Stimulated activated effector memory CD8-positive, alpha-beta T cell treated with anti-CD3 and anti-CD28 coated beads, Interleukin-12 subunit alpha, Interleukin-12 subunit beta, amount 100 ng/mL, for 72 hours (primary cell): ENCODE results near the gene RGS14.

Experiments used
- ATAC-seq: fragments of 150-1000 bp; cut with Tn5 transposase; 2 replicates; pipeline ENCODE4 v1.10.0; 2021
- DNase-seq, 2 donors: peaks; one replicate each; pipeline ENCODE4 v3.0.0; 2021 to 2022; ENCODE audit warnings: low spot score in 2 of 2
- H3K27ac Mint-ChIP-seq: one replicate; pipeline ENCODE4 v1.8.0; 2022; ENCODE audit warnings: mild to moderate bottlenecking, mixed read lengths
- H3K36me3 Mint-ChIP-seq: one replicate; pipeline ENCODE4 v1.8.0; 2022; ENCODE audit warnings: mild to moderate bottlenecking, mixed read lengths
- H3K4me1 Mint-ChIP-seq: one replicate; pipeline ENCODE4 v1.8.0; 2022; ENCODE audit warnings: mixed read lengths
- H3K4me3 Mint-ChIP-seq: one replicate; pipeline ENCODE4 v1.8.0; 2022; ENCODE audit warnings: mild to moderate bottlenecking, mixed read lengths
- H3K9me3 Mint-ChIP-seq: one replicate; pipeline ENCODE4 v1.8.0; 2022; ENCODE audit warnings: mixed read lengths

RGS14 gene, protein sequence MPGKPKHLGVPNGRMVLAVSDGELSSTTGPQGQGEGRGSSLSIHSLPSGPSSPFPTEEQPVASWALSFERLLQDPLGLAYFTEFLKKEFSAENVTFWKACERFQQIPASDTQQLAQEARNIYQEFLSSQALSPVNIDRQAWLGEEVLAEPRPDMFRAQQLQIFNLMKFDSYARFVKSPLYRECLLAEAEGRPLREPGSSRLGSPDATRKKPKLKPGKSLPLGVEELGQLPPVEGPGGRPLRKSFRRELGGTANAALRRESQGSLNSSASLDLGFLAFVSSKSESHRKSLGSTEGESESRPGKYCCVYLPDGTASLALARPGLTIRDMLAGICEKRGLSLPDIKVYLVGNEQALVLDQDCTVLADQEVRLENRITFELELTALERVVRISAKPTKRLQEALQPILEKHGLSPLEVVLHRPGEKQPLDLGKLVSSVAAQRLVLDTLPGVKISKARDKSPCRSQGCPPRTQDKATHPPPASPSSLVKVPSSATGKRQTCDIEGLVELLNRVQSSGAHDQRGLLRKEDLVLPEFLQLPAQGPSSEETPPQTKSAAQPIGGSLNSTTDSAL

DNA sequence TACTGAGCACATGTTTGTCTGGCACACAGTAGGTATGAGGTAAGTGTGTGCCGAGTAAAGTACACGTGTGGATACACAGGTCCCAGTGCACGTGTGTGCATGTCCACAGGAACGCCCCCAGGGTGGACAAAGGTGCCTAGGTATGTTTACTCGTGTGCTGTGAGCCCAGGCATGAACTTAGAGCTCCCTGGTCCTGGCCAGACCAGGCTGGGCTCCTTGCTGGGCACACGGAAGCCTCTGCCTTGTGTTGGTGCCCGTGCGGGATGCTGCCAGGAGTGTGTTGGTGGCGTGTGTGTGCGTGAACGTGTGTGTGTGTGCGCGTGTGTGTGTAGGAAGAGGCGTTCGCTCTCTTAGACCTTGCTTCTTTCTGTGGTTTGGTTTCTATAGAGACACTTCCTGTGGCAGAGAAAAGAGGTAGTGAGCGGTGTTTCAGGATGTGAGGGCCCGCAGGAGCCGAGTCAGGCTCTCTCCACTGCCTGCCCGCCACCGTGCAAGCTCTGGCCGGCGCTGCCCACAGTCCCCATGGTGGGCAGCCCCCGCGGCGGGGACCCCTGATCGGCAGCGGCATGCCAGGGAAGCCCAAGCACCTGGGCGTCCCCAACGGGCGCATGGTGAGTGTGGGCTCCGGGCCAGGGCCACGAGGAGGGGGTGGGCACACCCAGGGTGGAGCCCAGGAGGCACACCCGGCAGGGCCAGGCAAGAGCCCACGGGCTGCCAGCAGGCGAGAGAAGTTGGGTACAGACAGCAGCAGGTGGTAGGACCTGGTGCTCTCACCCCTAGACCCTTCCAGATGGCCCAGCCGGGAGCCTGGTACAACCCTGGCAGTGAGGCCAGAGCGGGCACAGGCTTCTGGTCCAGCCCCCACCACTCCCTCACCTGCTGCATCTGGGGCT lies at the start of gene RGS14:
Gene RGS14 (plus strand): TSS at position 466 of the 893 bp plus-strand sequence. CDS start 101 bp downstream, at position 567.
- DNase-seq = peak; percentile 50 to 81
- H3K36me3 Mint-ChIP-seq = peaks cover 25% of the 10 kb centered on the region

DNA sequence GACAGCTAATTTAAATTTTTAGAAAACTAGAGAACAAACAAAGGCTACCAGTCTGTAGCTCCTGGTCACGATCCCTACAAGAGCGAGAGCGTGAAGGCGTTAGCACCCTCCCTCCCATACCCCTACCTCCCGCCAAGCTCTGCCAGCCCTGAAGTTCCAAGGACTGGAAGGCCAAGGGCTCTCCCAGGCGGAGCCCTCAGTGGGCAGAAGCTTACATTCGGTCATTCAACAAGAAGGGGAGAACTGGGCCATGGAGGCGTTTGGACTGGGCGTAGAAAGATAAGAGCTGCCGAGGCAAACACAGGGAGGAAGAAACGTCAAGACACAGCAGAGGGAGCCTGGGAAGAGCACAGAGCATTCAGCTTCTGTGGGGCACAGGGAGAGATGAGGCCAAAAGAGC lies 49.0 kb upstream of the RGS14 start:
- no peak for DNase-seq
- no peak for ATAC-seq
- Mint-ChIP-seq H3K4me3 (peak overlapping the region; percentile 11), H3K27ac (peak overlapping the region; percentile 73), H3K4me1 (peaks cover 71% of the 10 kb centered on the region), H3K9me3 (no peaks in the 10 kb centered on the region), H3K36me3 (peaks cover 43% of the 10 kb centered on the region)

More for the DNA sequence above, at the start of gene RGS14:
- H3K27ac Mint-ChIP-seq = peak within 1 kb of the TSS; percentile 83
- no peaks in the 10 kb centered on the region for H3K9me3 Mint-ChIP-seq
- peak; percentile 95 for ATAC-seq
- peak within 1 kb of the TSS; percentile 90 for H3K4me3 Mint-ChIP-seq
- H3K4me1 Mint-ChIP-seq = peaks cover 82% of the 10 kb centered on the region

DNA sequence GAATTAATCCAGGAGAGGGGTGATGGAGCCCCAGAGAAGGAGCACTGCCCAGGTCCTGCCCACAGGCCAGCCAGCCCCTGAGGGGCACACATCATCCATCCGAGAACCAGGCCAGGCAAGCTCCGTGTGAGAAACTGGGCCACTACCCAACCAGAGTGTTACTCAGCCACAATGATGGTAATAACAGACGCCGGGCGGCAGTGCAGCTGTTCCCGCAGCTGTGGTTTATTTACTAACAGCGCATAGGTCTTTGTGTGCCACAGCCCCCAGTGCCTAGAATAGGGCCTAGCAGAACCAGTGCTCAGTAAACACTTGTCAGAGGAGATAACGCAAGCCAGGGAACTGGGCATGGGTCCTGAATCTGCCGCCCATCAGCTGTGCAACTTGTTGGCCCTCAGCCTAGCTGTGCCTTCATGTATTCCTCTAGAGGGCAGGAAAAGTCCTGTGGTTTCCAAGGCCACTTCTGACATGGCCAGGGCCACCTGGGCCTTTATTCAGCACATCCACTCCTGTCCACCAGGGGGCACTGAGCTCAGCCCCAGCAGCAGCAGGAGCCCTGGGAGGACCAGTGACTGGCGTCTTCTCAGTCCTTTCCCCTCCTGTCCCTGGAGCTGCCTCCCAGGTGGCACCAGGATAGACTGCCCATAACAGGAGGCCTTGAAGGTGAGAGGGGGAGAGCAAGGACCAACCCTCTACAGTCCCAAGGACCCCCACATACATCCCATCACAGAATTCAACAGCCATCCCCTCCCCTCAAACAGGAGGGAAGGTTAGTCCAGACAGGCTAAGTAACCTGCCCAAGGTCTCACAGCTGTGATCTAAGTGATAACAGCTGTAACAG lies 48.2 kb upstream of the RGS14 start:
- Mint-ChIP-seq H3K9me3 (no peaks in the 10 kb centered on the region), H3K4me3 (peak overlapping the region; percentile 41), H3K4me1 (peaks cover 66% of the 10 kb centered on the region), H3K36me3 (peaks cover 34% of the 10 kb centered on the region), H3K27ac (peak overlapping the region; percentile 73)
- DNase-seq = peak; percentile 58 to 88
- ATAC-seq = peak; percentile 36

DNA sequence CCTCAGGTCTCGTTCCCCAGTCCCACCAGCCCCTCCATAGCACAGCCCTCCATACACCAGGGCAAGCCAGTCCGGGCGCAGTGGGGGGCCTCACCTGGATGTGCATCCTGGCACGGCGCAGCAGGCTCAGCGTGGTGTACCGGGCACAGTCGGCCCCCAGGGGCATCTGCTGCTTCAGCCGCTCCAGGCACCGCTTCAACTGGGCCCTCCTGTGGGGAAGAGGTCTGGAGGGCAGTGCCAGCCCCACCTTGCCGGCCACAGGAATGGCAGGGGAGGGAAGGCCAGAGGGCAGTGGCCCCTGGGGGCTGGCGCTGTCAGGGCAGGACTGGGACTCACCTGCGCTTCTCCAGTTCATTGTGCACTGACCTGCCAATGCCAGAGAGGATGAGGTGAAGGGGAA lies 47.4 kb upstream of the RGS14 start:
- Mint-ChIP-seq H3K27ac (peak overlapping the region; percentile 57), H3K36me3 (peaks cover 27% of the 10 kb centered on the region), H3K4me1 (peaks cover 59% of the 10 kb centered on the region), H3K4me3 (peak overlapping the region; percentile 81), H3K9me3 (no peaks in the 10 kb centered on the region)
- DNase-seq (no peak), ATAC-seq (no peak)

DNA sequence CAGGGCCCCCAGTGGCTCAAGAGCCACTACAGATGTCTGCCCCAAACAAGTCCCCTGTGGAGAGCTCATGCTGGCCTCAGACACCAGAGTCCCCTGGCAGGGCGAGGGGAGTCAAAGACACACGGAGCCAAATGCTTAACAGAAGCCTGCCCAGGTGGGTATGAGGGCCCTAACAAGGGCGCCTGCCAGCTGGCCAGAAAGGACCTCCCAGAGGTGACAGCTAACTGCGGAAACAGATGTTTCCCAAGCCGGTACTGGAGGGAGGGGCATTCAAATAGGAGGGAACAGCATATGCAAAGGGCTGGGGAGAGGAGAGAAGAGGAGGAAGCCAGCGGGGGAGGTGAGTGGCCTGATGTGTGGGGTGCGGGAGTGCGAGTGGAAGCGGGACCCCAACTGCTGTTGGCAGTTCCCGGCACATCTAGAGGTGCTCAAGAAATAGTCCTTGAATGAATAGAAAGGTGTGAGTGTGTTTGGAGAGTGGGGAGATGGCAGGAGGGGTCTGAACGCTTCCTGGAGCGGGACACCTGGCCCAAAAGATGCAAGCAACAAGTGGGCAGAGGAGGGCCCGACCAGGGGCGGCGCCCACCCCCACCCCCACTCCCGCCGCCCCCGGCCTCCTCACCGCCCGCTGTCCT lies 46.9 kb upstream of the RGS14 start:
- ATAC-seq (no peak), DNase-seq (peak in 1 of 2 donors; percentile 71)
- Mint-ChIP-seq H3K27ac (peak overlapping the region; percentile 57), H3K36me3 (peaks cover 24% of the 10 kb centered on the region), H3K9me3 (no peaks in the 10 kb centered on the region), H3K4me3 (peak overlapping the region; percentile 81), H3K4me1 (peaks cover 53% of the 10 kb centered on the region)

DNA sequence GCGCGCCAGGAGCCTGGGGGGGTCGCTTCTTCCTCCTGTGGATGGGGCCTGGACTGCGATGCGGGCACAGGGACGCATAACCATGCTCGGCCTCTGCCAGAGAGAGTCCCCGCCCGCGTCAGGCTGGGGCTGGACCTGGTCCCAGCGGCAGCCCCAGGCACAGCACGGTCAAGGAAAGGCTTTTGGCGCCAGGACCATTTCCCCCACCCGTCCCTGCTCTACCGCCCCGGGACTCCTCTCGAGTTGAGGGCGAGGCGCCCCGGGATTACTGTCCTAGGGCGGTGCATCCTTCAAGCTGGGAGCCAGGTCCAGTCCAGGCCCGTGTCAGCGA lies 46.4 kb upstream of the RGS14 start:
- ATAC-seq = no peak

DNA sequence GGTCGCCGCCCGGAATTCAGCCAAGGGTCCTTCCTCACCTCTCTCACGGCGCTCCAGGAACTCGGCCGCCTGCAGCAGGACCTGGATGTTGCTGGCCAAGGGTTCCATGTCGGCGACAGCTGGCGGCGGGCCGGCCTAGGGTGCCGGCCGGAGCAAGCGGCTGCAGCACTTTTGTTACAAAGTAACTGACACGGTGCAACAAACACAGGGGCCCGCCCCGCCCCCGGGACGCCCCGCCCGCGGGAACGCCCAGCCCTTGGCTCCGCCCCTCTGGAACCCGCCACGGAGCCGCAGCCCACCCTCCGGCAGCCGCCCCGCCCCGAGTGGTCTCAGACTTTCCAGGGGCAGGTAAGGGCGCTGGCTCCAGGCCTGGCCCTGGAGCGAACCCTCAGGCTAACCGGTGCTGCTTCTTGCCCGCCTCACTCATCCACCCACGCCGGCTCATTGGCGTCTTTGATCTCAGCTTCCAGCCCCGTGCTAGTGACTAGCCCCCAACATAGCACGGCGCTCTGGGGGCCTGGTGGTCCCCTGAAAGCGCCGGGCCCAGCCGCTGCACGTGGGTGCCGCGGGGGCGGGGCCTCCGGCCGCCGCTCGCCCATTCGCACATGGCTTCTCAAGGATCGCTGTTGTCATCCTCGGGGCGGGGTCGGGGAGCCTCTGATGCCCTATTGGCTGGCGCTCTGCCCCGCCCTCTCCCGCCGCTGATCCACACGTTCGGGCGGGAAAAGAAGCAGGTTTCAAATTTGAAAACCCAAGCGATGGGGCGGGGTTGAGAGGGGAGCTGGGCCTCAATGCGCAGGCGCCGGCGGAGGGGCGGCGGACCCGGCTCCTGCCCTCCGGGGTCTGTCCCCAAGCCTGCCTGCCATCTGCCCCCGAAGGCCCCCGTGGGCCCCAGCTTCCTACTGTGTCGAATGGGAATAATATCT lies 45.7 kb upstream of the RGS14 start, which contains the start of gene MXD3:
Gene MXD3 (minus strand): TSS at position 176 of the 926 bp plus-strand sequence. CDS start 68 bp downstream, at position 108.
- Mint-ChIP-seq H3K4me3 (peak within 1 kb of the TSS; percentile 81), H3K4me1 (peaks cover 49% of the 10 kb centered on the region), H3K27ac (peak within 1 kb of the TSS; percentile 88), H3K36me3 (peaks cover 19% of the 10 kb centered on the region), H3K9me3 (no peaks in the 10 kb centered on the region)
- ATAC-seq (peak; percentile 89), DNase-seq (peak; percentile 83 to 97)

More for the DNA sequence above, 46.4 kb upstream of the RGS14 start:
- Mint-ChIP-seq H3K27ac (peak overlapping the region; percentile 88), H3K9me3 (no peaks in the 10 kb centered on the region), H3K4me3 (peak overlapping the region; percentile 81), H3K4me1 (peaks cover 49% of the 10 kb centered on the region), H3K36me3 (peaks cover 24% of the 10 kb centered on the region)
- DNase-seq = peak in 1 of 2 donors; percentile 71

DNA sequence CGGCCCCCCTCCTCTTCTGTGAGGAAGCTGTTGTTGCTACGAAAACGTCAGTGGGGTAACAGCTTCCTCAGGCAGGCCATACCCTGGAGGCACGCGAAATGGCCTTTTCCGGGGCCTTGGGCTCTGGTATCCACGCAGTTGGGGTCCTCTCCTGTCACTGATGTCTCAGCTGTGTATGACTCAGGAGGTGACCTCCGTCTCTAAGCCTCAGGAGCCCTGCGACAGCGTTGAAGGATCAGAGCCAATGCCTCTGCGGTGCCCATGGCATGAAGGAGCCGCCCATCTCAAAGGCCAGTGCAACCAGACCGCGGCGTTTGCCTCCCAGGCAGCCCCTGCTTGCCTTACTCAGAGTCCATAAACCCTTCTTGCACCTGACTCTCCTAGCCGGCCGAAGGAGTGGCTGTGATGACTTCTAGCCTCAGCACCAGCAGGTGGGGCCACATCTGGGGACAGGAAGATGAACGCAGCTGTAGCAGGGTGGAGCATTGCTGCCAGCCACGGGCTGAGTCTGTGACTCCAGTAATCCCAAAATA lies 45.0 kb upstream of the RGS14 start:
- peak overlapping the region; percentile 81 for H3K4me3 Mint-ChIP-seq
- H3K36me3 Mint-ChIP-seq = peaks cover 20% of the 10 kb centered on the region
- ATAC-seq (peak; percentile 52), DNase-seq (no peak)
- H3K9me3 Mint-ChIP-seq = no peaks in the 10 kb centered on the region
- peak overlapping the region; percentile 88 for H3K27ac Mint-ChIP-seq
- H3K4me1 Mint-ChIP-seq = peaks cover 49% of the 10 kb centered on the region

DNA sequence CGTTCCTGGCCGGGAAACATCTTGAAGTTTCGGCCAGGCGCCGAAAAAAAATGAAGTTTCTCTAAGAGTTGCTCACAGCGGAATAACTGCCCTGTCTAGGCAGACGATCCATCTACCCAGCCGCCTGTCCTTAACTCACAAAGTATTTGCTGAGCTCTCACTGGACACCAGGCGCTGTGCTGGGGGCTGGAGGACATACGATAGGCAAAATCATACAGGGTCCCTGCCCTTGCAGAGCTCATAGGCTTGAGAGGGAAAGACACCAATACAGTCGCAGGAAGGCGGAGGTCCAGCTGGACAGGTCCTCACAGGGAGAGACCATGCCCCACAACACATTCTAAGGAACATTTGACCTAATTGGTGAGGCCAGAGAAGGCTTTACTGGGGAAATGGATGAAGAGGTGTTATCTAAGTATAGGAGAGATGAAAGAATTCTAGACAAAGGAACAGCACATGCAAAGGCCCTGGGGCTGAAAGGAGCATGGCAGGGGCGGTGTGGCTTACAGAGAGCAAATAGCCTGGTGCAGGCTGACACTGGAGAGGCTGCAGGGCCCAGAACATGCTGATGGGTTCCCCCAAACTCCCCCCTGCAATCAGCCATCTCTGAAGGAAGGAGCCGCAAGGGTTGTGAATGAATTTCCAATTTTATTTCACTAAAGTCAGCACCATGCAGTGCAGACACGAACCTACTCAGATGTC lies 44.0 kb upstream of the RGS14 start:
- Mint-ChIP-seq H3K36me3 (peaks cover 20% of the 10 kb centered on the region), H3K27ac (no peak overlapping the region), H3K4me3 (peak overlapping the region; percentile 81), H3K4me1 (peaks cover 54% of the 10 kb centered on the region), H3K9me3 (no peaks in the 10 kb centered on the region)
- ATAC-seq (no peak), DNase-seq (no peak)

DNA sequence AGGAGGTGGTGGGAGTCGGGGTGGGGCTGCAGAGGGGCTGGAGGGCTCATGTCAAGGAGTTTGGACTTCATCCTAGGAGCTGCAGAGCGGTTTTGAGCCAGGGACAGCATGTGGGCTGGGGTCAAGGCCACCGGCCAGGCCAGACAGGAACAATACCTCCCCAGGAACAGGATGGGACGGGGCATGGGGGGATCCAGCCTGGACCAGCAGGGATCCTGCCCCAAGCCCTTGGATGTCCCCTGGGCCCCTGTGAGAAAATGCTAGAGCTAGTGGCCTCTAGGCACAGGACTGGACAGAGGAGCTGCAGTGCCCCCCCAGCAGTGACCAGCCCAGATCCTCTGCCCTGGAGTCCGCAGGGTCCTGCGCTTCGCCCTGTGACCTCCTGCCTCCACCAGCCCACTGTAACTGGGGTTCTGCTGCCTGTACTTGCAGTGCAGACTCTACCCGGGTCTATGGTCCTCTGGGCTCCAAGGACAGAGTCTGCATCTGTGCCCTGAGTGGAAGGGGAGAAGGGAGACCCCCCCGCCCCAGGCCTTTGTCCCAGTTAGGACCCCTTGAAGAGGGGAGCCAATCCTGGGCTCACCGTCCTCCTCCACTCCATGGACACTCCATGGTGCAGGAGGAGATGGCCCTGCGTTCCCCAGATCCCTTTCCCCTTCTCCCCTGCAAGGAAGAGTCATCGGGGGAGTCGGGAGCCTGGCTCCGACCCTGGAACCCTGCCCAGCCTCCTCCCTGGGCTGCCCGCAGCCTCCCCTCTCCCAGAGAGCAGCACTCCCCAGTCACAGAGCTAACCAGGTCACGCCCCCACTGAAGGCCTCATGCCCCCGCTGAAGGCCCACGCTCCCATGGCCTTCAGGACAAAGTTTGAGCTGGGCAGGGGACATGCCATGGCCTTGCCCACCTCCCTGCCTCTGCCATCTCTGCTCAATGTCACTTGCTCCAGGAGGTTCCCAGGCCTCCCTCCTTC lies 43.1 kb upstream of the RGS14 start:
- Mint-ChIP-seq H3K4me1 (peaks cover 48% of the 10 kb centered on the region), H3K4me3 (no peak overlapping the region), H3K9me3 (no peaks in the 10 kb centered on the region), H3K36me3 (peaks cover 20% of the 10 kb centered on the region), H3K27ac (no peak overlapping the region)
- ATAC-seq (no peak), DNase-seq (no peak)

DNA sequence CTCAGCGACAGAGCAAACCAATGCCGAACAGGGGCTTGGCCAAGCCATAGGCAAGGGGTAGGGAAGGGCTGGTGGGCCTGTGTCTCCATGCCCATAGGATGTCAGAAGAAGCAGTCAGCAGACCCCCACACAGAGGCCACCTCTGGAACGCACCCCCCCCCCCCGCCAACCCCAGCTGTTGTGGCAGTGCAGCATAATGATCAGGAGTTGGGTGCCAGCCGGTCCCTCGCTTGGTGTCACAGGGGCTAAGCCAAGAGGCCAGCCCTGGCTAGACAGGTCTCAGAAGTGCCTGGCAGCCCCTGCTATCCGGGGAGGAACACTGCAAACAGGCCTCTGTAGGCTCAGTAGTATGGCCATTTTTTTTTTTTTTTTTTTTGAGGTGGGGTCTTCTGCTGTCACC lies 42.3 kb upstream of the RGS14 start:
- no peak overlapping the region for H3K27ac Mint-ChIP-seq
- H3K4me1 Mint-ChIP-seq = peaks cover 45% of the 10 kb centered on the region
- H3K4me3 Mint-ChIP-seq = no peak overlapping the region
- ATAC-seq (no peak), DNase-seq (no peak)
- no peaks in the 10 kb centered on the region for H3K9me3 Mint-ChIP-seq
- H3K36me3 Mint-ChIP-seq = peaks cover 20% of the 10 kb centered on the region

DNA sequence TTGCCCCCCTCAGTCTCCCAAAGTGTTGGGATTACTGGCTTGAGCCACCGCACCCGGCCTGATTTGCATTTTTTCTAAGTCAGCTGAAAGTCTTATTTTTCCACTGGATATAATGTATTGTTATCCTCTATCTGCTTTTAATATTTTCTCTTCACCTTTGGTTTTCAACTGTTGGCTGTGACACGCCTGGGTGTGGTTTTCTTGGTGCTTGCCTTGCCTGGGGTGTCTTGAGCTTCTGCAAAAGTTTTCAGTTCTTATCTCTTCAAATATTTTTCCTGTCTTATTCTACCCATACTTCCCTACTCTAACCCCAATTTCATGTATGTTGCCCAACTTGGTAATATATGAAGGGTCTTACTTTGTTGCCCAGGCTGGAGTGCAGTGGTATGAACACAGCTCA lies 41.7 kb upstream of the RGS14 start:
- ATAC-seq (no peak), DNase-seq (no peak)
- Mint-ChIP-seq H3K9me3 (no peaks in the 10 kb centered on the region), H3K36me3 (peaks cover 17% of the 10 kb centered on the region), H3K4me1 (peaks cover 39% of the 10 kb centered on the region), H3K4me3 (no peak overlapping the region), H3K27ac (no peak overlapping the region)
